Ascending aorta (tissue), 2 donors: Measurements from ENCODE around the gene STK32A. TPM values are rescaled to one million over a fixed set of nuclear protein-coding genes. Genes with fewer than 3 reads are reported as not detected.

Experiments used
- DNase-seq, 2 donors: peaks; one replicate each; pipeline ENCODE4 v3.0.0-alpha.2; 2019; ENCODE audit warnings: low spot score in 2 of 2
- H3K27ac ChIP-seq, 2 donors: fragments of 200-600 bp; sonication (generic); one replicate each; pipeline ENCODE4 v1.5.1; 2016 to 2017; ENCODE audit warnings: mild to moderate bottlenecking in 1 of 2
- H3K27me3 ChIP-seq: fragments of 200-600 bp; sonication (generic); one replicate; pipeline ENCODE4 v1.5.1; 2017
- H3K36me3 ChIP-seq, 2 donors: fragments of 200-600 bp; sonication (generic); one replicate each; pipeline ENCODE4 v1.5.1; 2016
- H3K4me1 ChIP-seq, 2 donors: fragments of 200-600 bp; sonication (generic); one replicate each; pipeline ENCODE4 v1.5.1; 2016 to 2017; ENCODE audit warnings: mild to moderate bottlenecking in 1 of 2
- H3K4me3 ChIP-seq, 2 donors: fragments of 200-600 bp; sonication (generic); one replicate each; pipeline ENCODE4 v1.5.1; 2016 to 2017; ENCODE audit warnings: mild to moderate bottlenecking in 1 of 2
- H3K9me3 ChIP-seq, 2 donors: fragments of 200-600 bp; sonication (generic); one replicate each; pipeline ENCODE4 v1.5.1; 2016
- intact Hi-C: fragments of 100-400 bp; cut with DNase I; formaldehyde crosslinking; loops from one replicate; pipeline ENCODE4 v1.15.1; 2023
- total RNA-seq: library from RNA; depleted of rRNA; stranded (reverse); fragments of >200 nt; gene quantifications from one replicate; pipeline ENCODE4 v1.1.0, GENCODE V29; 2016
- TF ChIP-seq, protein P1 (sequence below), 3 experiments: fragments of 200-600 bp in 2 of 3; fragments of 450-650 bp in 1 of 3; sonication (generic) in 2 of 3; IDR thresholded peaks; one replicate each; pipeline ENCODE4 v1.5.1; 2016 to 2019; ENCODE audit warnings: antibody characterized with exemption in 3 of 3, mild to moderate bottlenecking in 1 of 3, moderate library complexity in 1 of 3

STK32A gene
- total RNA-seq, 1 donor from 2014 or later: 6.2 TPM

DNA sequence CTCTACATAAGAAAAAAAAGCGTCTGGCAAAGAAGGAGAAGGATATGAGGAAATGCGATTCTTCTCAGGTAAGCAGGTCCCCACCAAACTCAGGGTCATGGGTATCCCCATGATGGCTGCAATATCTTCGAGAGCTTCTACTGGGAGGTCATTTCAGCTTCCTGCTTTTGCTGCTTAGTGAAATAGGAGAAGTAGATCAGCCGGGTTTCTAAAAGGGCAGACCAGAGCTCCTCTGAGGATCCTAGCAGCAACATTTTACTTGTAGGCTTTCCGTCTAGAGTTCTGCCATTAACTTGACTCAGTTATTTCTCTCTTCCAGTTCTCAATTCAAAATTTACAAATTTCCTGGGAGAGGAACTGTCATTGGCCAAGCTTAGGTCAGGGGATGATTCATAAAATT is 140.3 kb downstream of the STK32A start:
- H3K4me3 ChIP-seq: no peak overlapping the region

DNA sequence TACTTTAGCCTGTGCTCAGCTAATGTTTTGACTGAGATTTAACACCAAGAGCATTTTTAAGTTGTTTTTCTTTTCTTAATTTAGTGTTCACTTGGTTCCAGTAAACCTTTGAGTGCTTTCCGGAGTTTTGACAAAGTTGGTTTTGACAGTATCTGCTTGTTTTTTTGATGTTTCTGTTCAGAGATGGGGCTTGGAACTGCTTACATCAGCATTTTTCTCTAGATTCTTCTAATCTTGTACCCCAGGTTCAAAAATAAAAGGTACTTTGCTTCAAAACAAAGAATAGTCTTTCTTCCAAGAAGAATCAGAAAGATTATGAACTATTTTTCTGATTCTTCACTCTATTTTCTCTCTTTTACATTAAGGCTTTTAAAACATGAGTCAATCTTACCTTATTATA is 142.9 kb downstream of the STK32A start:
- Histone ChIP-seq H3K9me3 (no peaks in the 10 kb centered on the region), H3K36me3 (no peaks in the 10 kb centered on the region), H3K27ac (no peak overlapping the region), H3K4me1 (peaks cover 0 to 4% of the 10 kb centered on the region in 2 donors), H3K27me3 (no peaks in the 10 kb centered on the region), H3K4me3 (no peak overlapping the region)
- TF ChIP-seq, protein P1, sequence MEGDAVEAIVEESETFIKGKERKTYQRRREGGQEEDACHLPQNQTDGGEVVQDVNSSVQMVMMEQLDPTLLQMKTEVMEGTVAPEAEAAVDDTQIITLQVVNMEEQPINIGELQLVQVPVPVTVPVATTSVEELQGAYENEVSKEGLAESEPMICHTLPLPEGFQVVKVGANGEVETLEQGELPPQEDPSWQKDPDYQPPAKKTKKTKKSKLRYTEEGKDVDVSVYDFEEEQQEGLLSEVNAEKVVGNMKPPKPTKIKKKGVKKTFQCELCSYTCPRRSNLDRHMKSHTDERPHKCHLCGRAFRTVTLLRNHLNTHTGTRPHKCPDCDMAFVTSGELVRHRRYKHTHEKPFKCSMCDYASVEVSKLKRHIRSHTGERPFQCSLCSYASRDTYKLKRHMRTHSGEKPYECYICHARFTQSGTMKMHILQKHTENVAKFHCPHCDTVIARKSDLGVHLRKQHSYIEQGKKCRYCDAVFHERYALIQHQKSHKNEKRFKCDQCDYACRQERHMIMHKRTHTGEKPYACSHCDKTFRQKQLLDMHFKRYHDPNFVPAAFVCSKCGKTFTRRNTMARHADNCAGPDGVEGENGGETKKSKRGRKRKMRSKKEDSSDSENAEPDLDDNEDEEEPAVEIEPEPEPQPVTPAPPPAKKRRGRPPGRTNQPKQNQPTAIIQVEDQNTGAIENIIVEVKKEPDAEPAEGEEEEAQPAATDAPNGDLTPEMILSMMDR (IDR thresholded peaks at IDR 0.05): no peak
- intact Hi-C loops: loop anchor here (5.0 kb wide), 2 partner anchors 130 to 200 kb away; no protein-coding TSS in a partner anchor
- DNase-seq: no peak

More for the DNA sequence above, 140.3 kb downstream of the STK32A start:
- intact Hi-C loops: loop anchor here (5.0 kb wide), 2 partner anchors 132 to 202 kb away; no protein-coding TSS in a partner anchor
- TF ChIP-seq, protein P1 (IDR thresholded peaks at IDR 0.05): no peak
- Histone ChIP-seq H3K9me3 (no peaks in the 10 kb centered on the region), H3K4me1 (no peaks in the 10 kb centered on the region), H3K27me3 (no peaks in the 10 kb centered on the region), H3K27ac (no peak overlapping the region), H3K36me3 (no peaks in the 10 kb centered on the region)
- no peak for DNase-seq

DNA sequence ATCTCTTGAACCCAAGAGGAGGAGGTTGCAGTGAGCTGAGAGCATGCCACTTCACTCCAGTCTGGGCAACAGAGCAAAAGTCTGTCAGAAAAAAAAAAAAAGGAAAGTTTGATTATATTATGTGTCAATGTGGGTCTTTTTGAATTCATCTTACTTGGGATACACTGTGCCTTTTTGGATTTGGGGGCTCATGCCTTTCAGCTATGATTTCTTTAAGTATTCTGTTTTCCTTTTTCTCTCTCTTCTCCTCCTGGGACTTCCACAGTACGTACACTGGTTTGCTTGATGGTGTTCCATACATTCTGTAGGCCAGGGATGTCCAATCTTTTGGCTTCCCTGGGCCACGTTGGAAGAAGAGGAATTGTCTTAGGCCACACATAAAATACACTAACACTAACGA is 146.7 kb downstream of the STK32A start:
- no peak overlapping the region for H3K27ac ChIP-seq
- no peaks in the 10 kb centered on the region for H3K9me3 ChIP-seq
- no peaks in the 10 kb centered on the region for H3K36me3 ChIP-seq
- H3K27me3 ChIP-seq: no peaks in the 10 kb centered on the region
- TF ChIP-seq, protein P1 (IDR thresholded peaks at IDR 0.05): no peak
- peaks cover 0 to 4% of the 10 kb centered on the region in 2 donors for H3K4me1 ChIP-seq
- intact Hi-C loops: no loop called here
- no peak for DNase-seq
- no peak overlapping the region for H3K4me3 ChIP-seq

- Histone ChIP-seq H3K27me3 (no peaks in the 10 kb centered on the region), H3K27ac (peak overlapping the region; percentile 43 to 57), H3K9me3 (no peaks in the 10 kb centered on the region), H3K4me1 (peaks cover 0 to 4% of the 10 kb centered on the region in 2 donors), H3K4me3 (peak overlapping the region; percentile 14 to 58), H3K36me3 (no peaks in the 10 kb centered on the region)
- intact Hi-C loops: no loop called here
- no peak for DNase-seq
- TF ChIP-seq, protein P1 (IDR thresholded peaks at IDR 0.05): no peak
Observed at GRCh38 chr5:147382776-147383175, 147.9 kb downstream of the STK32A start.

- intact Hi-C loops: no loop called here
Observed at GRCh38 chr5:147384346-147385193, 149.7 kb downstream of the STK32A start.

More at GRCh38 chr5:147384346-147385193, 149.7 kb downstream of the STK32A start:
- TF ChIP-seq, protein P1 (IDR thresholded peaks at IDR 0.05): no peak
- no peak overlapping the region for H3K4me3 ChIP-seq
- peak overlapping the region in 1 of 2 donors; percentile 18 for H3K27ac ChIP-seq
- no peaks in the 10 kb centered on the region for H3K27me3 ChIP-seq
- peaks cover 0 to 4% of the 10 kb centered on the region in 2 donors for H3K4me1 ChIP-seq
- no peak for DNase-seq
- no peaks in the 10 kb centered on the region for H3K36me3 ChIP-seq
- H3K9me3 ChIP-seq: no peaks in the 10 kb centered on the region
